IPS-NIHi7 (cell line): Measurements from ENCODE around the gene PRR30.
"Not testable (repeated sequence)": the region's sequence is repeated elsewhere in the genome, so short reads cannot be mapped to it uniquely, and the experiment has no call there.

ENCODE experiments used
- DNase-seq: peaks from one replicate; pipeline ENCODE4 v3.0.0; 2012; ENCODE audit warnings: mixed read lengths; ENCODE audit errors: extremely low spot score

The PRR30 gene

GRCh38 chr2:27128668-27129571 is 10.3 kb downstream of the PRR30 start:
- no peak for DNase-seq

DNA sequence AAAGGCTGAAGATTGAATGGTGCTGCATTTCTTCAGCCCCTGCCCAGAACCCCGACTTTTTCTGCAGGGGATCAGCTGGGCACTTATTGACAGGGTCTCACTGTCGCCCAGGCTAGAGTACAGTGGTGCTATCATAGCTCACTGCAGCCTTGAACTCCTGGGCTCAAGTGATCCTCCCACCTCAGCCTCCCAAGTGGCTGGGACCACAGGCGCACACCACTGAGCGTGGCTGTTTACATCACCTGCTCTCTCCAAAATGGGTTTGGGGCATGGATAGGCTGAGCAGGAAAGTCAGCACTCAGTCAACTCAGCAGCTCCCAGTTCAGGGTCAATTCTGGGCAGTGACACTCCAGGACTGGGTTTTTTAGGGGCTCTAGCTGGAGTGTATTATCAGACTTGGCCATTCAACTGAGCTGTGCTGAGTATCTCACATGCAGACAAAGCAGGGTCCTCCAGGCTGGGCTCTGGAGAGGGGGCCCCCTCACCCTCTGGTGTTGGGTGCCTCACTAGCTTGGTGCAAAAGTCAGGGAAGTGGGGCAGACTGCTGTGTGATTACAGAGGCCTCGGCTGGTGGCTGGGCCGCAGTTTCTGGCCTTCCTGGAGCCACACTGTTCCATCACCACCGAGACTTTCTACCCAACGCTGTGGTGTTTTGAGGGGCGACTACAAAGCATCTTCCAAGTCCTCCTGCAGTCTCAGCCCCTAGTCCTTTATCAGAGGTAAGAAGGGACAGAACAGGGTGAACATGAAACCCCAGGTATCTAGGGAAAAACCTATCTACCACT is 11.1 kb downstream of the PRR30 start:
- no peak for DNase-seq

DNA sequence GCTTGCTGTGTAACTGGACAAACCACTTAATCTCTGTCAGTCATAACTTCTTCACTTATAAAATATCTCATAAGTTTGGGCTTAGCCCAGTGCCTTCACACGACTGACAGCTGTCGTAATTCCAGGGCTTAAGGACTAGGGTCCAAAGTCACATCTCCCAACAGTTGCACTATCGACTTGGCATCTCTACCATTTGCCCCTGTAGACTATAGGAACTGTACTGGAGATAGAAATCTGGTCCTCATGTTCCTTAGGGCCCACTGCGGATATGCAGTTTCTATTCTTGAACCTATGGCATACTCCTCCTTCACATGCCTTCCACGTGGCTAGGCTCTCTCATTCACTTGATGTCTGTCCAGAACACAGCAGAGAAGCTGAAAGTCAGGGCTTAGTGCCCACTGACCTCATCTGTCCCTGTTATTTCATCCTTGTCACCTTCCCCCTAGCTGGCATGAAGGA is 12.9 kb downstream of the PRR30 start:
- no peak for DNase-seq

DNA sequence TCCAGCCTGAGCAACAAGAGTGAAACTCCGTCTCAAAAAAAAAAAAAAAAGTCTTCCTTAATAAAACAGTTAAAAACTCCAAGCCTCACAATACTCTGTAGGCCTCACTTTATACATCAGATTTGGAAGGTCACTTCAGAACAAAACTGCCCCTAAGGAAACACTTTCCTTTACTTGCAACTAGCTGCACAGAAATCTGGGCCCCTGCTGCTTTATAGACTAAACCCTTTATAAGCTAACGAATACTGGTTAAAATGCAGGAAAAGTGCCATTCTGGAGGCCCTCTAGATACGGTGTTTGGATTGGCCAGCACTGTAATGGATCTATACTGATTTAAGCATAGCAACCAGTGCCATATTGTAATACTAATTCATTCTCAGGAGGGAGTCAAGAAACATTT is 14.1 kb downstream of the PRR30 start:
- no peak for DNase-seq

DNA sequence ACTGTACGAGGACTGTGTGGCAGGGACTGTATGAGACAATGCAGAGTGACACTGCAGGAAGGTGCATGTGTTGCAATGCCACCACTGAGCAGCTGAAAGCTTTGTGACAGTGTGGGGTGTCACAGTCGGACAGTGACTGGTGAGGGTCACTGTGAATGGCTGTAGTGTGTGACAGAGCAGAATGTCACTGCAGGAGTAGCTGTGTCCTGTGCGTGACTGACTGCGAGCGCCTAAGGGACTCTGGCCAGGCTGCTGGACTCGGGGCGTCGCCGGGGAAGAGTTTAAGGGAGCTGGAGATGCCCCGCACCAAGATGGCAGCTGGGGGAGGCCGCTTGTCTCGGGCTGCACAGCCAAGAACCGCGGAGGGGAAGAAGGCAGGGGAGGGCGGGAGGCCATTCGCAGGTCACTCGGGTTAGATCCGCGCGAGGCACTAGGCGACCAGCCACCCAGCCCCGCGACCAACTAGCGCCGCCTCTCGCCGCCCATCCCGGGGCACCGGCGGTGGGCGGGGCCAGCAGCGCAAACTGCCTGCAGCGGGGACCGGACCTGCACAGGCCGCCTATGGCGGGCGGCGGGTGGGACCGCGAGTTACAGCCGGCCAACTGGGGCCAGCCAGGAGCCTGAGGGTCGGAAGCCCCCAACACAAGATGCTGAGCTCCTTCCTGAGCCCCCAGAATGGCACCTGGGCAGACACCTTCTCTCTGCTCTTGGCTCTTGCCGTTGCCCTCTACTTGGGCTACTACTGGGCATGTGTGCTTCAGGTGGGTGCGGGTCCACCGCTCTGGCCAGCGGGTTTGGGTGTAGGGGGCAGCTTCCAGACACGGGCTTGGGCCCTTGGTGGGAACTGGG is 15.7 kb downstream of the PRR30 start, which contains the start of gene ABHD1:
Gene ABHD1 (plus strand): TSS at position 514 of the 849 bp plus-strand sequence. CDS start 134 bp downstream, at position 648.
- peak; percentile 72 for DNase-seq

DNA sequence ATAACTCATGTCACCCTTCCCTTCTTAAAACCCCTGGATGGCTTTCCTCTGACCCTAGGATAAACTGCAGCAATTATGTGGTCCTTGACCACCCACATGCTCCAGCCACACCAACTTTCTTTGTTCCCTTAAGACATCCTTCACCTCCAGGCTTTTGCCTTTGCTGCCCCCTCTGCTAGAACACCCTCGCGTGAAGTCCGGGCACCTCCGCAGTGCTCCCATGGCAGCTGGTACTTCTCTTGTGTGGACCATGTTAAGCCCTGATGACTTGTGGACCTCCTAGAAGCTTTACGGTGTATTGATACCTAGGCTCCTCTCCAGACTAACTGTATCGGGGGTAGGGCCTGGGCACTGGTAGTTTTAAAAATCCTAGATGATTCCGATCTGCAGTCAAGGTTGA is 16.4 kb downstream of the PRR30 start:
- DNase-seq = no peak

DNA sequence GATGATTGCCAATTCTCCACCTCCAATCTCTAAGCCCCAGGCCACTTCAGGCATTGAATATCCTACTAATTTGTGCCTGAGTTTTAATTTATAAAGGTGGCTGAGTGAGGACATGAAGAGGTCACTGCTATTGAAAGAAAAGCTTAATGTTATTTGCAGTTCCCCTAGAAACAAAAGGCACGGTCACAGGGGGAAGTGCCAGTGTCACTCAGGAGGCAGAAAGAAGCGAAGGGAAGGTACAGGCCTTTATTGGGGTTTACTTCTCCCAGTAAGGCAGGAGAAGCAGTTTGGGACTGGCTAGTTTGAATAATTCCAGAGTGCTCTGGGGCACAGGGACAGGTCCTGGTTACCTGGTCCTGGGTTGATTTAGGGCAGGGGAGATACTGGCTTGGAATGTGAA is 17.3 kb downstream of the PRR30 start:
- DNase-seq = no peak

GRCh38 chr2:27119330-27119670 is 19.9 kb downstream of the PRR30 start:
- not testable (repeated sequence) for DNase-seq

DNA sequence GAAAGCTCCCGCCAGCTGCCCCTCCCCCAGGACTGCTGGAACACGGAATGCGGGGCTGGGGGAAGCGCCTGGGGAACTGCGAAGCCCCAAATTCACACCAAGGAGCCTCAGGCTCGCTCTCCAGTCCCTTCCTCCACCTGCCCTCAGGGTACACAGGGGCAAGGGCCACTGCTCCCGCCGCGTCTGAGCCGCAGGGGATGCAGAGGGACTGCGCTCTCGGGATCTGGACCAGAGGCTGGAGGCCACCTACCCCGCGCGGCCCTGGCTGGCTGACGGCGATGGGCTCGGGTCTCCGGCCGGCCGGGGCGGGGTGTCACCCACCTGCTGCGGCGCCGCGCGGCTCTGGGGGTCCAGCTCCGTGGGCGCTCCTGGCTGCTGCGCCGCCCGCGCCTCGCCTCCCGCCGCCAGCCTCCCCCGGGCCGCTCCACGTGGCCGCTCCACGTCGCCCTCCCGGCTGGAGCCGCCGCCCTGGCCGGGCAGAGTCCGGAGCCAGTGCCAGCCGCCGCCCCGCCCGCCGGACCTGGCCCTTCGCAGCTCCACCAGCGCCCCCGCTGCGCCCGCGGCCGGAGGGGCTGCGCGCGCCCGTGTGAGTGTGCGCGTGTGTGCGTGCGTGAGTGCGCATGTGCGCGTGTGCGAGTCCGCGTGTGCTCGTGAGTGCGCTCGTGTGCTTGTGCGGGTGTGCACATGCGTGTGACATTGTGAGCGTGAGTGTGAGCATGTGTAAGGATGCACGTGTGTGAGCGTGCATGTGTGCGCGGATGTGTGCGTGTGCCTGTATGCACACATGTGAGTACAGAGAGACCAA is 20.5 kb downstream of the PRR30 start, which contains the start of gene CGREF1:
Gene CGREF1 (minus strand): TSS at position 604 of the 805 bp plus-strand sequence. CDS start 14,762 bp downstream, outside the sequence.
- DNase-seq = peak; percentile 48

GRCh38 chr2:27117995-27118524 is 21.1 kb downstream of the PRR30 start:
- no peak for DNase-seq

- DNase-seq = no peak
Measured at GRCh38 chr2:27115519-27115918, 23.7 kb downstream of the PRR30 start.

GRCh38 chr2:27111392-27112078 is 27.7 kb downstream of the PRR30 start:
- not testable (repeated sequence) for DNase-seq

DNA sequence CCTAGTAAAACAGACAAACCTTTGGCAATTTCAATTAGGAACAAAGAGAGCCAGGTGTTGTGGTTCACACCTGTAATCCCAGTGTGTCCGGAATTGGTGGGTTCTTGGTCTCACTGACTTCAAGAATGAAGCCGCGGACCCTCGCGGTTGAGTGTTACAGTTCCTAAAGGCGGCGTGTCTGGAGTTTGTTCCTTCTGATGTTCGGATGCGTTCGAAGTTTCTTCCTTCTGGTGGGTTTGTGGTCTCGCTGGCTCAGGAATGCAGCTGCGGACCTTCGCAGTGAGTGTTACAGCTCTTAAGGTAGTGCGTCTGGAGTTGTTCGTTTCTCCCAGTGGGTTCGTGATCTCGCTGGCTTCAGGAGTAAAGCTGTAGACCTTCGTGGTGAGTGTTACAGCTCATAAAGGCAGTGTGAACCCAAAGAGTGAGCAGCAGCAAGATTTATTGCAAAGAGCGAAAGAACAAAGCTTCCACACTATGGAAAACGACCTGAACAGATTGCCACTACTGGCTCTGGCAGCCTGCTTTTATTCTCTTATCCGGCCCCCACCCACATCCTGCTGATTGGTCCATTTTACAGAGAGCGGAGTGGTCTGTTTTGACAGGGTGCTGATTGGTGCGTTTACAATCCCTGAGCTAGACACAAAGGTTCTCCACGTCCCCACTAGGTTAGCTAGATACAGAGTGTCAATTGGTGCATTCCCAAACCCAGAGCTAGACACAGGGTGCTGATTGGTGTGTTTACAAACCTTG is 28.4 kb downstream of the PRR30 start:
- not testable (repeated sequence) for DNase-seq

- no peak for DNase-seq
Measured at GRCh38 chr2:27109083-27109482, 30.1 kb downstream of the PRR30 start.

DNA sequence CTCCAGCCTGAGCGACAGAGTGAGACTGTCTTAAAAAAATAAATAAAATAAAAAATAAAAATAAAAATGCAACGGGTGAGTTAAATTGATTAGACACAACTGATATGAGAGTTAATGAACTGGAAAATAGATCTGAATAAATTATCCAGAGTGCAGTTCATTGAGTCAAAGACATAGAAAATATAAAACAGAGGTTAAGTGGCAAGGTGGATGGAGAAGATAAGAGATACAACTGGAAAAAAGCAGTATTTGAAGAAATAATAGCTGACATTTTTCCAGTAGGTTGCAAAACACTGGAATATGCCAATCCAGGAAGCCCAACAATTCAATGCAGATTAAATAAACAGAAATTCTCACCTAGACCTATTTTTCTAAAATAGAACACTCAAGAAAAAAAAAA is 31.0 kb downstream of the PRR30 start:
- DNase-seq = no peak

DNA sequence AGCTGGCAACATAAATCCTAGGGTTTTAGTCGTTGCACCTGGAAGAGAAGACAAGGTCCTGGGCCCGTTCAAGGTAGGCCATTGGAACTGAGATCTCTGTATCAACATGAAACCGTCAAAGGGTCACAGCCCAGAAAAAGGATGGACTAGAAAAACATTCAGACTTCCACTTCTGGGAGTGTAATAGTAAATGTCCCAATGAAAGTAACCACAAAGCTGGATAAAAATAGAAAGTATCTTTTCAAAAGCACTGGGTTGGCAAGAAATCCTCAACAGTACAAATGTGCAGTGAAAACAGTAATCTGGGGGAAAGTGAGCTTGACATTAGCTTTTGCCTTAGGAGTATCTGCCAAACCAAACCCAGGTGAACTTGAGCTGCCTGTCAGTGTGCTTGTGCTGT is 33.2 kb downstream of the PRR30 start:
- DNase-seq = no peak

DNA sequence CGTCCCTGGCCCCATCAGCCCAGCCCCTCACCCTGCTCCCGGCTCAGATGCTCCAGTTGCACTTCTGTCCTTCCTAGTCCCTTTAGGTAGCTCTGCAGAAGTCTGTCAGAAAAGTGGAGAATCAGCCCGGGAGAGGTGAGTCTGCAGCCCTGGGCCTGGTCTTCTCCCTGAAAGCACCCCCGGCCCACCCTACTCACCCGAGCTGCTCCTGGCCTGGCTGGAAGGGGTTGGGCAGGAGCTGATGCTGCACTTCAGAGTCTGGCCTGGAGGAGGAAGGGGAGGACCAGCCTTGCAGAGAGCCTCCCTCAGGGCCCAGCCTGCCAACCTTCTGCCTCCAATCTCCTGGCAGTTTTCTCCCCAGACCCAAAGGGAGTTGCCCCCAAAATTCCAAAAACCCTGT is 36.9 kb downstream of the PRR30 start:
- DNase-seq = no peak

GRCh38 chr2:27100036-27100435 is 39.2 kb downstream of the PRR30 start:
- no peak for DNase-seq

- no peak for DNase-seq
Measured at GRCh38 chr2:27099334-27099955, 39.8 kb downstream of the PRR30 start.
